Amniotic stem cell (primary cell): Measurements from ENCODE around the gene HMX2.

Experiments used
- DNase-seq: peaks from one replicate; lab custom pipeline; 2025; lab: John Stamatoyannopoulos, UW

Gene HMX2

GRCh38 chr10:123147635-123148413 is at the start of gene HMX2:
Gene HMX2 (plus strand): TSS chr10:123148136. CDS start chr10:123148379, 243 bp downstream.
- no peak for DNase-seq

GRCh38 chr10:123100030-123100762 is 47.7 kb upstream of the HMX2 start:
- DNase-seq, result no peak

GRCh38 chr10:123101872-123102271 is 46.1 kb upstream of the HMX2 start:
- DNase-seq, result no peak

- no peak for DNase-seq
These were observed 45.3 kb upstream of the HMX2 start for GRCh38 chr10:123102673-123103072.

GRCh38 chr10:123103944-123104343 is 44.0 kb upstream of the HMX2 start:
- DNase-seq, result no peak

- DNase-seq, result no peak
These were observed 38.5 kb upstream of the HMX2 start for GRCh38 chr10:123109466-123109865.

GRCh38 chr10:123117644-123118417 is 30.1 kb upstream of the HMX2 start:
- DNase-seq, result no peak

- DNase-seq, result no peak
These were observed 28.9 kb upstream of the HMX2 start for GRCh38 chr10:123119081-123119480.

GRCh38 chr10:123126246-123126645 is 21.7 kb upstream of the HMX2 start:
- DNase-seq, result no peak

- DNase-seq, result no peak
These were observed 18.2 kb upstream of the HMX2 start for GRCh38 chr10:123129618-123130271.

GRCh38 chr10:123132576-123133477 is 15.1 kb upstream of the HMX2 start:
- peak; percentile 64 for DNase-seq

GRCh38 chr10:123133541-123134342 is 14.2 kb upstream of the HMX2 start:
- no peak for DNase-seq

- DNase-seq, result no peak
These were observed 13.5 kb upstream of the HMX2 start for GRCh38 chr10:123134343-123134914.

- DNase-seq, result no peak
These were observed 13.0 kb upstream of the HMX2 start for GRCh38 chr10:123134915-123135414.

GRCh38 chr10:123135415-123136141 is 12.4 kb upstream of the HMX2 start, which contains the start of gene HMX3:
Gene HMX3 (plus strand): TSS chr10:123135970. CDS start chr10:123136051, 81 bp downstream.
- no peak for DNase-seq

- DNase-seq, result no peak
These were observed 11.6 kb upstream of the HMX2 start for GRCh38 chr10:123136221-123136805.

GRCh38 chr10:123136806-123137642 is 10.9 kb upstream of the HMX2 start:
- no peak for DNase-seq

- DNase-seq, result no peak
These were observed 8.8 kb upstream of the HMX2 start for GRCh38 chr10:123139165-123139520.
